HepG2 (cell line): Measurements from ENCODE around the gene PCDHGB3.
"Not testable (repeated sequence)": the region's sequence is repeated elsewhere in the genome, so short reads cannot be mapped to it uniquely, and the experiment has no call there.

Experiments
- ARNT ChIP-seq: fragments of 450-650 bp; IDR thresholded peaks from 2 replicates; pipeline ENCODE4 v1.6.1; 2017
- ELF3 ChIP-seq: IDR thresholded peaks from 2 replicates; pipeline ENCODE4 v1.6.1; 2016; ENCODE audit warnings: missing genetic modification reagents, missing compliant biosample characterization
- MAFK ChIP-seq, 2 experiments: IDR thresholded peaks in 1 of 2; conservative IDR thresholded peaks in 1 of 2; 2 replicates each; pipeline ENCODE4 v1.6.1; 2011; ENCODE audit warnings: improper control_type of control experiment in 2 of 2, low read length in 2 of 2
- TBP ChIP-seq: sonication (generic); formaldehyde crosslinking; IDR thresholded peaks from 2 replicates; pipeline ENCODE4 v1.5.0; 2020; ENCODE audit warnings: missing genetic modification reagents
- ZNF317 ChIP-seq: sonication (generic); formaldehyde crosslinking; IDR thresholded peaks from 2 replicates; pipeline ENCODE4 v1.5.0; 2020; ENCODE audit warnings: mild to moderate bottlenecking, missing genetic modification reagents

- TF ChIP-seq ELF3 (CRISPR knock-in tag); MAFK (conservative IDR thresholded peaks at IDR 0.05 in 1 of 2, IDR thresholded peaks at IDR 0.05 in 1 of 2; ENCODE audit: low read length in 2 of 2); ZNF317 (CRISPR knock-in tag); ARNT; TBP (CRISPR knock-in tag): not testable (repeated sequence)
These were observed 37.5 kb upstream of the PCDHGB3 start for GRCh38 chr5:141332571-141332970.
